ENCODE measurements around the gene GRIK4. TPM values are rescaled to one million over a fixed set of nuclear protein-coding genes. Genes with fewer than 3 reads are reported as not detected.

Gene GRIK4, protein sequence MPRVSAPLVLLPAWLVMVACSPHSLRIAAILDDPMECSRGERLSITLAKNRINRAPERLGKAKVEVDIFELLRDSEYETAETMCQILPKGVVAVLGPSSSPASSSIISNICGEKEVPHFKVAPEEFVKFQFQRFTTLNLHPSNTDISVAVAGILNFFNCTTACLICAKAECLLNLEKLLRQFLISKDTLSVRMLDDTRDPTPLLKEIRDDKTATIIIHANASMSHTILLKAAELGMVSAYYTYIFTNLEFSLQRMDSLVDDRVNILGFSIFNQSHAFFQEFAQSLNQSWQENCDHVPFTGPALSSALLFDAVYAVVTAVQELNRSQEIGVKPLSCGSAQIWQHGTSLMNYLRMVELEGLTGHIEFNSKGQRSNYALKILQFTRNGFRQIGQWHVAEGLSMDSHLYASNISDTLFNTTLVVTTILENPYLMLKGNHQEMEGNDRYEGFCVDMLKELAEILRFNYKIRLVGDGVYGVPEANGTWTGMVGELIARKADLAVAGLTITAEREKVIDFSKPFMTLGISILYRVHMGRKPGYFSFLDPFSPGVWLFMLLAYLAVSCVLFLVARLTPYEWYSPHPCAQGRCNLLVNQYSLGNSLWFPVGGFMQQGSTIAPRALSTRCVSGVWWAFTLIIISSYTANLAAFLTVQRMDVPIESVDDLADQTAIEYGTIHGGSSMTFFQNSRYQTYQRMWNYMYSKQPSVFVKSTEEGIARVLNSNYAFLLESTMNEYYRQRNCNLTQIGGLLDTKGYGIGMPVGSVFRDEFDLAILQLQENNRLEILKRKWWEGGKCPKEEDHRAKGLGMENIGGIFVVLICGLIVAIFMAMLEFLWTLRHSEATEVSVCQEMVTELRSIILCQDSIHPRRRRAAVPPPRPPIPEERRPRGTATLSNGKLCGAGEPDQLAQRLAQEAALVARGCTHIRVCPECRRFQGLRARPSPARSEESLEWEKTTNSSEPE
- total RNA-seq, result 0.13 TPM in 1 of 2 replicates, not detected in the other

DNA sequence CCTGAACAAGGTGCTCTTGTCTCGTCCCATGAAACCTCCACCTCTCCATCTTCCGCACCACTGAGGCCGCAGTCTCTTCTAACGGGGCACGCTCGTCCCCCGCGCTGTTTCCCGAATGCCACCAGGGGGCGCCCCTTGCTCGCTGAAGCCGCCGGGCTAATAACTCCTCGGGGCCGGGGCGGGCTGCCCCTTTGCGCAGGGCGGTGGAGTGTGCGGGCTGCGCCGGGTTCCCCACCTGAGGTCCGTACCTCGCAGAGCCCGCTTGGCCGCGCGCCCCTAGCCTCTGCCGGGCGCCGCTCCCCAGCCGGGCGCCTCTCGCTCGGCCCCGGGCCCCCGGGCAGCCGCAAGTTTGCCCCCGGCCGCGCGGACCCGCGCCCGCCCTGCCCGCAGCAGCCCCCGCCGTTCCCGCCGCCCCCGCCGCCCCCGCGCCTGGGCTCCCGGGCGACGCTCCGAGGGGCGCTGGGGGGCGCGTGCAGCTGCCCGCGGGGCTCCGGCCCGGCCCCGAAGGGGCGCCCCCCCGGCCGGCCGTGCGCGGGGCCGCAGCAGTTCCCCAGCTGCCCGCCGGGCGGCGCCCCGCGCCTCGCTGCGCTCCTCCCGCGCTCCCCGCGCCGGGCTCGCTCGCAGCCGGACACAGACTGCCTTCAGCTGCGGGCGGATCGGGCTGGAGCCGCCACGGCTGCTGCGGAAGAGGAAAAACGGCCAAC is at the start of gene GRIK4:
TSS of gene GRIK4 (plus strand) at position 633 of the 704 bp plus-strand sequence. CDS start 148,571 bp downstream, outside the sequence.

DNA sequence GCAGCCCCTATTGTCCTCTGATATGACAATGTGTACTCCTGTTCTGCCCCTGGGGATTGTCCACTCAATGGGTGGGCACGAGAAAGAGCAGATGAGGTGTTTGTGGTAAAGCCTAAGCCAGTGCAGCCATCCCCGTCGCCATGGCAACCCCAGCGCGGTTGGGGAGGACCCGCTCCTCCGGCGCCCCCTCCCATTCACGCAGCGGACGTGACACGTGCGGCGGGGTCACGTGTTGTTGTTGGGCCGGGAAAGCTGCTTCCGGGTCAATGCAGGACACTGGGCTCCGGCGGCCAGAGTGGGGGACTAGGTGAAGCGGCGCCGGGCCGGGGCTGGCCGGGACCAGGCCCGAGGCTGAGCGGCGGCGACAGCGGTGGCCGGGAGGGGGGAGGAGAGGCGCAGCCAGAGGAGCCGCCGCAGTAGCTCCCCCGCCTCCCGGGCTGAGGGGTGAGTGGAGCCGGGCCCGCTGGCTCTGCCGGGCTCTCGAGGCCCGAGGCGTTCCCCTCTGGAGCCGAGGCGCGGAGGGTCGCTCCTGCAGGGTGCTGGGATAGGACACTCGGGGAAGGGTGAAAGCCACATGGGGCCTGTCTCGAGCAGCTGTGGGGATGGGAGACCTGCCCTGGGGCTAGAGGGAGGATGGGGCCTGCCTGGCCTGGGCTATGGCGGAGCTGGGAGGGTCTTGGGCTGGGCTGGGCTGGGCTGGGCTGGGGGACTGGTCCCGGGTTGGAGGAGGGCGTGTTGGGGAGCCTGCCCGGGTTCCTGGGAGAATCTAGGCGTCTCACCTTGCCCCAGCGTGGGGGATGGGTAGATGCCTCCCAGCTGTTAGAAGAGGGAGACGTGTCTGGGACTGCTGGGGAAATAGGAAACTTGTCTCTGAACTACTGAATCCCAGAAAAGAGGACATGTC is 512.6 kb downstream of the GRIK4 start, which contains the start of gene TBCEL:
TSS of gene TBCEL (plus strand) at position 255 of the 904 bp plus-strand sequence. CDS start 21,589 bp downstream, outside the sequence.

Other genes starting within 250 kb of the GRIK4 start
- 3.1 and 9.1 TPM in 2 replicates for gene TLCD5, start 186.4 kb upstream of the GRIK4 start, total RNA-seq
- 32.6 and 52.6 TPM in 2 replicates for gene ARHGEF12, start 175.3 kb upstream of the GRIK4 start, total RNA-seq

All from mesangial cell (primary cell).